ENCODE measurements around the gene TAC4. TPM values are rescaled to one million over a fixed set of nuclear protein-coding genes. Genes with fewer than 3 reads are reported as not detected.

The TAC4 gene
- total RNA-seq, 2 experiments from 2014 or later, result not detected

DNA sequence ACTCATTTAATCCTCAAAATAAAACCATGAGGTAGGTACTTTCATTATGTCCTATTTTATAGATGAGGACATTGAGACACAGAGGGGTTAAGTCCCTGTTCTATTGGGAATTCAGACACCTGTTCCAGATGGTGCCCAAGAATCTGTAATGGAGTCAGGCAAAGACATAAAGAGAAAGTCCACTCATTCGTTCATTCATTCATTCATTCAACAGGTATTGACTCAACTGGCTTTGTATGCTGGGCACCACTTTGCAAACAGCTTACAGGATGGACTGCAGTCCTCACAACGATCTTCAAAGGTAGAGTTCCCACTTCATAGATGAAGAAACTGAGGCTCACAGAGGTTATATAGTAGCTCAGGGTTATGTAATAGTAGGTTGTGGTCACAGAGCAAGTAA is 47.9 kb upstream of the TAC4 start:
- ChIA-PET POLR2A (interaction anchor here (0.6 kb wide), 1 partner anchor 1668 kb away, joined by 4 read pairs; no protein-coding TSS in a partner anchor), CTCF (ENCODE audit: unreplicated experiment) (no interaction called here)
- no peaks in the 10 kb centered on the region for H4K20me1 ChIP-seq (ENCODE audit: insufficient read depth, low read length)
- intact Hi-C loops (cut with micrococcal nuclease; ENCODE audit: unreplicated experiment), result no loop called here
- no peak for DNase-seq (ENCODE audit: low spot score)
- H3K4me2 ChIP-seq (ENCODE audit: low read length), result no peak overlapping the region
- BruUV-seq (replicated peaks), result no TSS peak
- TF ChIP-seq, protein P1, sequence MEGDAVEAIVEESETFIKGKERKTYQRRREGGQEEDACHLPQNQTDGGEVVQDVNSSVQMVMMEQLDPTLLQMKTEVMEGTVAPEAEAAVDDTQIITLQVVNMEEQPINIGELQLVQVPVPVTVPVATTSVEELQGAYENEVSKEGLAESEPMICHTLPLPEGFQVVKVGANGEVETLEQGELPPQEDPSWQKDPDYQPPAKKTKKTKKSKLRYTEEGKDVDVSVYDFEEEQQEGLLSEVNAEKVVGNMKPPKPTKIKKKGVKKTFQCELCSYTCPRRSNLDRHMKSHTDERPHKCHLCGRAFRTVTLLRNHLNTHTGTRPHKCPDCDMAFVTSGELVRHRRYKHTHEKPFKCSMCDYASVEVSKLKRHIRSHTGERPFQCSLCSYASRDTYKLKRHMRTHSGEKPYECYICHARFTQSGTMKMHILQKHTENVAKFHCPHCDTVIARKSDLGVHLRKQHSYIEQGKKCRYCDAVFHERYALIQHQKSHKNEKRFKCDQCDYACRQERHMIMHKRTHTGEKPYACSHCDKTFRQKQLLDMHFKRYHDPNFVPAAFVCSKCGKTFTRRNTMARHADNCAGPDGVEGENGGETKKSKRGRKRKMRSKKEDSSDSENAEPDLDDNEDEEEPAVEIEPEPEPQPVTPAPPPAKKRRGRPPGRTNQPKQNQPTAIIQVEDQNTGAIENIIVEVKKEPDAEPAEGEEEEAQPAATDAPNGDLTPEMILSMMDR (conservative IDR thresholded peaks at IDR 0.05; ENCODE audit: low read length), result no peak
- TF ChIP-seq EZH2phosphoT487 (IDR thresholded peaks at IDR 0.05; ENCODE audit: borderline replicate concordance, low read depth, low read length), result no peak
- H3K36me3 ChIP-seq (ENCODE audit: insufficient read depth, low read length), result no peaks in the 10 kb centered on the region
- H3K9me2 ChIP-seq (ENCODE audit: insufficient read depth, low read length), result no peaks in the 10 kb centered on the region
- H3K4me3 ChIP-seq (ENCODE audit: low read depth, low read length, poor library complexity, severe bottlenecking), result no peak overlapping the region
- H3K9me3 ChIP-seq (ENCODE audit: low read length), result no peaks in the 10 kb centered on the region
- no peaks in the 10 kb centered on the region for H3K79me2 ChIP-seq (ENCODE audit: insufficient read depth, low read depth, low read length)
- no peak overlapping the region for H2AFZ ChIP-seq (ENCODE audit: low read length)
- H3K27ac ChIP-seq (ENCODE audit: low read depth, low read length, poor library complexity, severe bottlenecking), result no peak overlapping the region
- no peaks in the 10 kb centered on the region for H3K4me1 ChIP-seq (ENCODE audit: insufficient read depth, low read length, poor library complexity, severe bottlenecking)

- Histone ChIP-seq H3K9me2 (ENCODE audit: insufficient read depth, low read length) (no peaks in the 10 kb centered on the region), H2AFZ (ENCODE audit: low read length) (no peak overlapping the region), H3K4me2 (ENCODE audit: low read length) (no peak overlapping the region), H3K36me3 (ENCODE audit: insufficient read depth, low read length) (no peaks in the 10 kb centered on the region), H4K20me1 (ENCODE audit: insufficient read depth, low read length) (no peaks in the 10 kb centered on the region), H3K4me1 (ENCODE audit: insufficient read depth, low read length, poor library complexity, severe bottlenecking) (no peaks in the 10 kb centered on the region), H3K9me3 (ENCODE audit: low read length) (no peaks in the 10 kb centered on the region), H3K27ac (ENCODE audit: low read depth, low read length, poor library complexity, severe bottlenecking) (no peak overlapping the region), H3K4me3 (ENCODE audit: low read depth, low read length, poor library complexity, severe bottlenecking) (no peak overlapping the region), H3K79me2 (ENCODE audit: insufficient read depth, low read depth, low read length) (no peaks in the 10 kb centered on the region)
- ChIA-PET POLR2A (interaction anchor here (0.5 kb wide), 1 partner anchor 17 kb away, joined by 3 read pairs; no protein-coding TSS in a partner anchor), CTCF (ENCODE audit: unreplicated experiment) (no interaction called here)
- BruUV-seq (replicated peaks), result no TSS peak
- no peak for DNase-seq (ENCODE audit: low spot score)
- intact Hi-C loops (cut with micrococcal nuclease; ENCODE audit: unreplicated experiment), result no loop called here
- TF ChIP-seq, protein P1 (conservative IDR thresholded peaks at IDR 0.05; ENCODE audit: low read length), result no peak
- TF ChIP-seq EZH2phosphoT487 (IDR thresholded peaks at IDR 0.05; ENCODE audit: borderline replicate concordance, low read depth, low read length), result no peak
These were observed 46.9 kb upstream of the TAC4 start for GRCh38 chr17:49894761-49895160.

- no TSS peak for BruUV-seq (replicated peaks)
- Histone ChIP-seq H3K4me2 (ENCODE audit: low read length) (no peak overlapping the region), H3K36me3 (ENCODE audit: insufficient read depth, low read length) (no peaks in the 10 kb centered on the region), H3K4me3 (ENCODE audit: low read depth, low read length, poor library complexity, severe bottlenecking) (no peak overlapping the region), H3K9me2 (ENCODE audit: insufficient read depth, low read length) (no peaks in the 10 kb centered on the region), H3K4me1 (ENCODE audit: insufficient read depth, low read length, poor library complexity, severe bottlenecking) (no peaks in the 10 kb centered on the region), H2AFZ (ENCODE audit: low read length) (no peak overlapping the region), H4K20me1 (ENCODE audit: insufficient read depth, low read length) (no peaks in the 10 kb centered on the region), H3K27ac (ENCODE audit: low read depth, low read length, poor library complexity, severe bottlenecking) (no peak overlapping the region), H3K79me2 (ENCODE audit: insufficient read depth, low read depth, low read length) (no peaks in the 10 kb centered on the region), H3K9me3 (ENCODE audit: low read length) (no peaks in the 10 kb centered on the region)
- CTCF ChIA-PET (ENCODE audit: unreplicated experiment), result no interaction called here
- DNase-seq (ENCODE audit: low spot score), result no peak
- POLR2A ChIA-PET, result no interaction called here
- intact Hi-C loops (cut with micrococcal nuclease; ENCODE audit: unreplicated experiment), result no loop called here
- no peak for TF ChIP-seq EZH2phosphoT487 (IDR thresholded peaks at IDR 0.05; ENCODE audit: borderline replicate concordance, low read depth, low read length)
- TF ChIP-seq, protein P1 (conservative IDR thresholded peaks at IDR 0.05; ENCODE audit: low read length), result no peak
These were observed 44.0 kb upstream of the TAC4 start for GRCh38 chr17:49891694-49892389.
